Caco-2 (cell line): ENCODE results near the gene DAW1. TPM values are rescaled to one million over a fixed set of nuclear protein-coding genes. Genes with fewer than 3 reads are reported as not detected.
"Not testable (repeated sequence)": the region's sequence is repeated elsewhere in the genome, so short reads cannot be mapped to it uniquely, and the experiment has no call there.

Experiments used
- BruUV-seq: library from RNA; stranded (reverse); fragments of 400-500 nt; replicated peaks from 2 replicates; lab custom pipeline; 2021; lab: Mats Ljungman, UMichigan
- CTCF ChIA-PET: fragments of 300-600 bp; sonication (Branson Sonifier 250); formaldehyde crosslinking; loops from one replicate; lab custom pipeline; 2022; ENCODE audit warnings: antibody characterized with exemption; lab: Charles Lee
- POLR2A ChIA-PET: fragments of 300-600 bp; sonication (Branson Sonifier 250); formaldehyde crosslinking; loops from one replicate; lab custom pipeline; 2022; ENCODE audit warnings: antibody characterized with exemption; lab: Charles Lee
- DNase-seq, 2 experiments: peaks; one replicate each; pipeline versions ENCODE4 v3.0.0 to v3.0.0-alpha.2; 2020 to 2022
- H3K27me3 ChIP-seq: replicated peaks from 2 replicates; pipeline ENCODE4 v1.6.0; 2011; ENCODE audit warnings: low read length; ENCODE audit not compliant: control insufficient read depth, insufficient read depth
- H3K36me3 ChIP-seq: 2 replicates; pipeline ENCODE4 v1.5.1; 2011; ENCODE audit warnings: low read length; ENCODE audit not compliant: control insufficient read depth, insufficient read depth
- H3K4me1 ChIP-seq: fragments of 250-450 bp; sonication (Bioruptor Pico); 2 replicates; pipeline ENCODE4 v1.5.1; 2020; ENCODE audit warnings: mild to moderate bottlenecking
- H3K4me3 ChIP-seq: 2 replicates; pipeline ENCODE4 v1.5.1; 2011; ENCODE audit warnings: low read depth, mild to moderate bottlenecking, control low read depth, low read length
- H3K9me3 ChIP-seq: fragments of 250-450 bp; sonication (Bioruptor Pico); 2 replicates; pipeline ENCODE4 v1.5.1; 2020; ENCODE audit warnings: mild to moderate bottlenecking, moderate library complexity
- H3K27ac Mint-ChIP-seq: one replicate; pipeline ENCODE4 v1.8.0; 2022; ENCODE audit warnings: mixed read lengths; ENCODE audit not compliant: unreplicated experiment
- H3K27me3 Mint-ChIP-seq: one replicate; pipeline ENCODE4 v1.8.0; 2022; ENCODE audit warnings: mixed read lengths; ENCODE audit not compliant: insufficient read depth, unreplicated experiment
- H3K36me3 Mint-ChIP-seq: one replicate; pipeline ENCODE4 v1.8.0; 2022; ENCODE audit warnings: mild to moderate bottlenecking, mixed read lengths; ENCODE audit not compliant: insufficient read depth, unreplicated experiment
- H3K4me1 Mint-ChIP-seq: one replicate; pipeline ENCODE4 v1.8.0; 2022; ENCODE audit warnings: low read depth, mixed read lengths; ENCODE audit not compliant: unreplicated experiment
- H3K4me3 Mint-ChIP-seq: one replicate; pipeline ENCODE4 v1.8.0; 2022; ENCODE audit warnings: mild to moderate bottlenecking, moderate library complexity, mixed read lengths; ENCODE audit not compliant: unreplicated experiment
- H3K9me3 Mint-ChIP-seq: one replicate; pipeline ENCODE4 v1.8.0; 2022; ENCODE audit warnings: mixed read lengths; ENCODE audit not compliant: unreplicated experiment
- CTCF ChIP-seq, 2 experiments: fragments of 200-600 bp in 1 of 2; IDR thresholded peaks; 1 replicate in 1 of 2; 2 replicates in 1 of 2; pipeline versions ENCODE4 v1.5.1 to v1.8.0; 2011 to 2022; ENCODE audit warnings: antibody characterized with exemption in 1 of 2, control low read depth in 1 of 2, inconsistent platforms in 1 of 2, low read depth in 1 of 2, low read length in 1 of 2, mild to moderate bottlenecking in 1 of 2, moderate library complexity in 1 of 2; ENCODE audit not compliant: insufficient read depth in 1 of 2, severe bottlenecking in 1 of 2, unreplicated experiment in 1 of 2
- intact Hi-C: fragments of 100-400 bp; cut with micrococcal nuclease; formaldehyde crosslinking; loops from one replicate; pipeline ENCODE4 v1.10.0; 2022; ENCODE audit not compliant: unreplicated experiment
- total RNA-seq: library from RNA; stranded (reverse); gene quantifications from 2 replicates; pipeline ENCODE4 v1.2.3, GENCODE V29; 2022

Gene DAW1
- total RNA-seq, 1 experiment from 2014 or later: 6.6 TPM

- no peak for DNase-seq
- ChIA-PET POLR2A (no interaction called here), CTCF (interaction anchor here (0.6 kb wide), 1 partner anchor 448 kb away, joined by 4 read pairs; no protein-coding TSS in a partner anchor)
- BruUV-seq: no TSS peak
- Histone ChIP-seq H3K4me3 (no peak overlapping the region), H3K4me1 (no peaks in the 10 kb centered on the region), H3K27me3 (no peaks in the 10 kb centered on the region), H3K9me3 (no peaks in the 10 kb centered on the region), H3K36me3 (no peaks in the 10 kb centered on the region)
- intact Hi-C loops: loop anchor here (5.0 to 10.0 kb wide), 2 partner anchors 105 to 242 kb away; no protein-coding TSS in a partner anchor
- H3K27ac Mint-ChIP-seq: no peak overlapping the region
- no peaks in the 10 kb centered on the region for H3K9me3 Mint-ChIP-seq
- TF ChIP-seq CTCF (IDR thresholded peaks at IDR 0.05; ENCODE audit: insufficient read depth in 1 of 2, low read depth in 1 of 2, low read length in 1 of 2, severe bottlenecking in 1 of 2, unreplicated experiment in 1 of 2): peak; percentile 9 to 19
- no peak overlapping the region for H3K4me3 Mint-ChIP-seq
- H3K4me1 Mint-ChIP-seq: peaks cover 7% of the 10 kb centered on the region
- H3K27me3 Mint-ChIP-seq: no peaks in the 10 kb centered on the region
- no peaks in the 10 kb centered on the region for H3K36me3 Mint-ChIP-seq
Measured at GRCh38 chr2:227932403-227932802, 61.0 kb downstream of the DAW1 start.

DNA sequence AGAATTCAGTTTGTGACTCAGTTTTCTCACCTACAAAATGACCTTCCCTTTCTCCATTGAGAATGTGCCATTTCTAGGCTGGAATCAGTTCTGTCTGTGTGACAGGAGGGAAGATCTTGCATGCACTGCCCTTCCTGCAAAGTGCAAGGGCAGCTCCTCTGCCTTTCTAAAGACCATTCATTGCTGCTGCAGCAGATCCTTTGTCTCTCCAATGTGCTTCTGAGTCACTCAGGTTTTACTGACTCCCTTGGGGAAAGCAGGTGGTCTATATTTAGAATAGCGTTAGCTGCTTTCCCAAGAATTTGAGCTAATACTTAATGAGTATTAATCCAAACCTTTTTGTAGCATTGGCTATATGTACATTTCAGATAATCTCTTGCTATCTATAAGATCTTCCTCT is 62.5 kb downstream of the DAW1 start:
- H3K27me3 Mint-ChIP-seq: no peaks in the 10 kb centered on the region
- H3K4me3 Mint-ChIP-seq: no peak overlapping the region
- no peaks in the 10 kb centered on the region for H3K27me3 ChIP-seq
- H3K36me3 ChIP-seq: no peaks in the 10 kb centered on the region
- H3K4me1 ChIP-seq: no peaks in the 10 kb centered on the region
- H3K4me3 ChIP-seq: no peak overlapping the region
- BruUV-seq: no TSS peak
- no peaks in the 10 kb centered on the region for H3K9me3 ChIP-seq
- no peak overlapping the region for H3K27ac Mint-ChIP-seq
- no peak for TF ChIP-seq CTCF (IDR thresholded peaks at IDR 0.05; ENCODE audit: insufficient read depth in 1 of 2, low read depth in 1 of 2, low read length in 1 of 2, severe bottlenecking in 1 of 2, unreplicated experiment in 1 of 2)
- no peaks in the 10 kb centered on the region for H3K36me3 Mint-ChIP-seq
- CTCF ChIA-PET: no interaction called here
- POLR2A ChIA-PET: no interaction called here
- H3K4me1 Mint-ChIP-seq: peaks cover 7% of the 10 kb centered on the region
- intact Hi-C loops: loop anchor here (5.0 to 10.0 kb wide), 2 partner anchors 103 to 241 kb away; no protein-coding TSS in a partner anchor
- no peaks in the 10 kb centered on the region for H3K9me3 Mint-ChIP-seq
- no peak for DNase-seq

DNA sequence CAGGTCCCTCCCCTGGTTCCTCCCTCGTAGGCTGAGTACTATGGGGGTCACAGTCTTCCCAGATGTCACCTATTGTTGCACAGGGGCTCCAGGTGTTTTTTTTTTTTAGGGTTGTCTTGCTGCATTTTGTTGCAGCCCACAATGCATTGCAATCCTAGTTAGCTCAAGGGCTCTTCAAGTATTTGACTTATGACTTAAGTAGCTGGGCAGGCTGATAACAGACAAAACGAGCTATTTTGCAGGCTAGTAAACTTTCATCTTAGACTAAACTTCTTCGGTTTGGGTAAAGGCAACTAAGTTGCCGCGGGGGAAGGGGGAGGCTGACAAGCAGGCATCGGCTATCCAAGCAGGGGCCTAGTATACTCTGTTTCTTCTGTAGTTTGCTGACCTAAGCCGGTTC is 64.8 kb downstream of the DAW1 start:
- H3K4me1 Mint-ChIP-seq, H3K4me3 Mint-ChIP-seq, CTCF ChIA-PET, H3K9me3 ChIP-seq, H3K36me3 Mint-ChIP-seq, H3K4me3 ChIP-seq, H3K9me3 Mint-ChIP-seq, H3K36me3 ChIP-seq, H3K27me3 Mint-ChIP-seq, H3K4me1 ChIP-seq, H3K27ac Mint-ChIP-seq, DNase-seq, H3K27me3 ChIP-seq, BruUV-seq: not testable (repeated sequence)
- POLR2A ChIA-PET: interaction anchor here (0.6 kb wide), 1 partner anchor 383 kb away, joined by 5 read pairs; no protein-coding TSS in a partner anchor
- intact Hi-C loops: loop anchor here (5.0 to 10.0 kb wide), 2 partner anchors 239 to 721 kb away; no protein-coding TSS in a partner anchor
